GM21576 (cell line): ENCODE data around the gene ENGASE.

Experiments
- ATAC-seq: cut with Tn5 transposase; IDR thresholded peaks from one replicate; pipeline ENCODE4 v1.9.1; 2021; ENCODE audit warnings: mild to moderate bottlenecking, moderate library complexity; ENCODE audit not compliant: unreplicated experiment

ENGASE gene

GRCh38 chr17:79113699-79114457 lies 39.3 kb downstream of the ENGASE start:
- no peak for ATAC-seq

GRCh38 chr17:79114458-79115301 lies 40.1 kb downstream of the ENGASE start:
- ATAC-seq = no peak

GRCh38 chr17:79115487-79115886 lies 40.9 kb downstream of the ENGASE start:
- no peak for ATAC-seq

DNA sequence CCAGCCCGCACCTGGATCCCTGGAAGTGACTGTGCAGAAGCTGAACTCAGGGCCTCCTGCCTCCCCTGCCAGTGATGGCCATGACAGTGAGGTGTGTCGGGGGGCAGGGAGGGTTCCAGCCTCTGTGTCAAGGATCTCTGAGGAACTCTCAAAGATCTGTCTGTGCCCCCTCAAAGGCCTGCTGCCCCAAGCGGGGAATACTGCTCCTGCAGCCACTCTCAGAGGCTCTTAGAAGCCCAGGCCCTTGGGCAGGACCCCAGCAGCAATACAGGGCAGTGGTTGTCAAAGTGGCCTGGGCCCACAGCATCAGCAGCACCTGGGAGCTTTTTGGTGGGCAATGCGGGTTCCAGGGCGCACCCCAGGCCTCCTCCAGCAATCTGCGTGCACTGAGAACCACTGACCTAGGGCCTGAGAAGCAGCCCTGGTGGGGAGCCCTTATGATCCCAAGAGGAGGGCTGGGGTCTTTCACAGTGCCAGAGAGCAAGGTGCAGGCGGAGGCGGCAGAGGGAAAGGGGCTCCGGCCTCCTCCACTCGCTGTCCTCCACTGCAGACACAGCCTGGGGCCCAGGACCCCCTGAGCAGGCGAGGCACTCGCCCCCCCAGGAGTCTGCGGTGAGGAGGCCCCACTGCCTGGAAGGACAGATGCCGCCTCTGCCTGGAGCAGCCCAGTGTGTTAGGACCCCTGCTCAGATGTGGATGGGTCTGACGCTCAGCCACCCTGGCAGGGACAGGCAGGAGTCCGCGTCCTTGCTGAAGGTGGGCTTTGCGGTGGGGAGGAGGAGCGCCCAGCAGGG lies 42.1 kb downstream of the ENGASE start:
- no peak for ATAC-seq

- ATAC-seq = no peak
Measured at GRCh38 chr17:79117905-79118487, 43.4 kb downstream of the ENGASE start.

DNA sequence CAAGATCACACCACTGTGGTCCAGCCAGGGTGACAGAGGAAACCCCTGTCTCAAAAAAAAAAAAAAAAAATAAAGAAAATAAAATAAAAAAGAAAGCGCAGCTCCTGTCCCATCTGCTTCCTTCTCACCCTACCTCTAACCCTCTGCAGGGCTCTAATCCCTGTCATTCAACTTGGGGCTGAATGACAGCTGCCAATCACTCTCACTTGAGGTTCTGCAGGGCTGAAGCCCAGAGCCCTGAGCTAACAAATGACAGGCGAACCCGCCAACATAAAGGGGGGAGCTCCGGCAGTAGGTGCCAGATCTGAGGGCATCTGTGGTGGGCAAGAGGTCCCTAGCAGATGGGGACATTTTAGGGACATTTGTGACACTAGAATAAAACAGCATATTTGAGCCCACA lies 44.3 kb downstream of the ENGASE start:
- ATAC-seq = no peak

DNA sequence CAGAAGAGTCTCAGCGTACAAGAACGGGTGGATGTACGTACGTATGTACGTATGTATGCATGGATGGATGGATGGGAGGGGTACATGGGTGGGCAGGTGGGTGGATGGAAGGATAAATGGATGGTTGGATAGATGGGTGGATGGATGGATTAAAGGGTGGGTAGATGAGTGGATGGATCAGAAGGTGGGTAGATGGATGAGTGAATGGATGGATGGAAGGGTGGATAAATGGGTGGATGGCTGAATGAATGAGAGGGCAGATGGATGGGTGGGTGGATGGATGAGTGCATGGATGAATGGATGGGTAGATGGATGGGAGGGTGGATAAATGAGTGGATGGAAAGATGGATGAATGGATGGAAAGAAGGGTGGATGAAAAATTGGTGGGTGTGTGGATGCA lies 45.6 kb downstream of the ENGASE start:
- ATAC-seq = no peak

DNA sequence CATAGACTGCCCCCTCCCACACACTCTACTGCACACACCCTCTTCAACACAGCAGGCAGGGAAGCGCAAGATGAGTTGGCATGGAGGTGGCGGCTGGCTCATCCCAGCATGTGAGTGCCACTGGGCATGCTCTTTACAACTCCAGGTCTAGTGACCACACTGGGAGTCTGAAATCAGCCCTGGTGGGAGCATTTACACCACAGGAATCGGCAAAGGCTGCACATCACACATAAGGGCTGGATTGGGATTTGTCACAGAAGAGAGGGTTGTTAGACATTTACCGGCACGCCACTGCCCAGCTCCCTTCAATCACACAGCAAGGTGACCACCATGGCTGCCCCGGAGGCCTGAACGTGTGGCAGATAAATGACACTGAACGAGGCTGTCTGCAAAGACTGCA lies 49.4 kb downstream of the ENGASE start:
- no peak for ATAC-seq

DNA sequence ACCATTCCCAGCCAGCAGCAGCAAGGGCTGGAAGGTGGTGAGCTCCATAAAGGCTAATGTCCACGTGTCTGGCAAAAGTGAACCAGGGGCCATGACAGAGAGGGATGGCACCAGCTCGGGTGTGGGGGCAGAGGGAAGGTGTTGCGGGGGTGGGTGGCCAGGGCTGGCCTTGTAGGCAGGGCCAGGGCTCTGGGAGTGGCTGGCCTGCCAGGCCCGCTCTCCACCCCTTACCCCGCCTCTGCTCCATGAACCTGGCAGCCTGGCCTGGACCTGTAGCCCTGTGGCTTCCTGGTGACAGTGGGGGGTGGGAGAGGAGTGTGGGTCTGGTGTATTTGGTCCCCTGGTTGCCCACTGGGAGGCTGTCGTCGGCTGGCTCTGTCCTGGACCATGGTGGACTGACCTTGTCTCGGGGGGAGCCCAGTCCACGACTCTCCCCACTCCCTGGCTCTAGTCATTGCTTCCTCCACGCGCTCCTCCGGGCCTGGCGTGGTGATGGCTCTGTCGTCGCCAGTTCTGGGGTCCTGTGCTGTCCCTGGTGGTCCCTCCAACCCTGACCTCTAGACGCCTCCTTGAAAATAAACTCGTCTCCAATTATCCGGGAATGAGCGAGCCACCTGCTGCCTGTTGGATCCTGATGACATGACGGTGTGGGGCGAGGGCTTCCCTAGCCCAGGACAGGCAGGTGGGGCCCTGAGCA lies 50.0 kb downstream of the ENGASE start:
- no peak for ATAC-seq

GRCh38 chr17:79125503-79125902 lies 50.9 kb downstream of the ENGASE start:
- no peak for ATAC-seq

- no peak for ATAC-seq
Measured at GRCh38 chr17:79126139-79126538, 51.5 kb downstream of the ENGASE start.

- no peak for ATAC-seq
Measured at GRCh38 chr17:79127534-79128135, 53.0 kb downstream of the ENGASE start.

DNA sequence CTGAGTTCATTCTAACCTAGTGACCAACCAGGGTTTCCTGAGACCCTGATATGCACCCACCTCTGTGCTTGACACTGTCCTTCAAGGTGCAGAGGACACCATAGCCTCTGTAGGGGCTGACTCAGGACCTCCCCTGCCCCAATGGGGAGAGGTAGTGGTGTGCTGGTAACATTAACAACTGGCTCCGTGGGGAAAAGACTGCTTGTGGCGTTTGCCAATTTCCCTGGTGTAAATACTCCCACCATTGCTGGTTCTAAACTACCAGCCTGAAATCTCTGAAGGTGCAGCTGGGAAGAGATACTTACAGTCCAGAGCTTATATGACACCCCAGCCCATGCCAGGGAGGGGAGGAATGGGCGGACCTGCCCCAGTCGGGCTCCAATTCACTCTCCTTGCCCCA lies 54.9 kb downstream of the ENGASE start:
- no peak for ATAC-seq

- ATAC-seq = no peak
Measured at GRCh38 chr17:79130536-79131273, 56.1 kb downstream of the ENGASE start.

DNA sequence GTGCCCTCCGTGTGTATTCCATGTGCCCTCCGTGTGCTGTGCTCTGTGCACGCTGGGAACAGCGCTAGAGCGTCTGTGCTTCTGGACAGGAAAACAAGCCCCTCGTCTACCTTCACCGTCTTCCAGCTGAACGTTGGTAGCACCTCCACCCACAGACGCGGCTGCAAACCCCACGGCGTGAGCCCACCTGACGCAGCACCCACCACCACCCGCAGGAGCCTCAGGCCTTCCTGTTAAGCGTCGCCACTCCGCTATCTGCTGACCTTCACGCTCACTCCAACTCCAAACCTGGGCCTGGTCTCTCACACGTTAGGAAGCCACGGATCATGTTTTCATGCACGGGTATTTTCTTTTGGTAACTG lies 56.6 kb downstream of the ENGASE start:
- ATAC-seq = no peak

DNA sequence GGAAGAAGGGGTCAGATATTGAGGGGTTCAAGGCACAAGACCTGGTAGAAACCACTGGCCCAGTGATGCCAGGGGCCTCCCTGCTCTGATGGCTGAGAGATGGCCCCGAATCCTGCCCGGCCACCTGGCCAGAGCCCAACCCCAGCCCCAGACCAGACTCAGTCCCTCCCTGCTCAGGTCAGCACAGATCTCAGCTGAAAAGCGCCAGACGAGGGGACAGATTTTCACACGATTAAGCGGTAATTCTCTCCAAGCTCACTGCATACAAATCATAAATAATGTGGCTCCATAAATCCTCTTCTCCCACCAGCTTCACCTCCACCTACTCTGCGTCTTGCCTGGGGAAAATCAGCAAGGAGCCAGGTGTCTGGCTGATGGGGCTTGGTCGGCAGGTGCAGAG lies 57.1 kb downstream of the ENGASE start:
- no peak for ATAC-seq

DNA sequence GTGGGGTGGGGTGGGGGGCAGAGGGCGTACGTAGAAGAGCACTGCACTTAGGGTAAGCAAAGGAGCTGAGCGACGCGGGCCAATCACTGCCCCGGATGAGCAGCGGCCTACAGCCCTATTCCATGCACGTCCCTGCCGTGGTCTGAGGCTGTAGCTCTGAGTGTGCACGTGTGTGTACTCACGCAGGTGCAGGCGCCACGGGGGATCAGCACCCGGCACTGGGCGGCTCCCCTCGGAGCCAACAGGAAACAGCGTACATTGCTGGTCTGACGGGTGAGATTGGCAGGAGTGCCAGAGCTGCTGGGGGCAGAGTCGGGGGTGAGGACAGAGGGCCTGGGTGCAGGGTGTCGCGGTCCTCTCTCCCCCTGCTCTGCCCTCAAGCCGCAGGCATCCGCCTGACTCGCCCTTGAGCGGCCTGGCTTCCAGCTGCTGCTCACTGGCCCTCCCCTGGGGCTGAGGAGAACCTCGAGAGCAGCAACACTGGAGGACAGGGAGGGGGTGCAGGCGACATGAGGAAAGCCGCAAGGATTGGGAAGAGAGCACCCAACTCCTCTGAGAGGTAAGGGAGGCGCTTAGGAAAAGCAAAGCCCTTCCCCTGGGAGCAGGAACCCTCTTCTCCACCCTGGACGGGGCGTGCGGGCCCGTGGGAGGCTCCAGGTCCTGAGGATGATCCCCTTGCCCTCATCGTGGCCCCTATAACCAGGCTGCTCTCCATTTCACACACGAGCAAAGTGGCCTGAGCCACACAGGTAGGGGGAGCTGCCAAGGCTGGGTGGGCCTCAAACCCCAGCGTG lies 57.8 kb downstream of the ENGASE start:
- no peak for ATAC-seq

DNA sequence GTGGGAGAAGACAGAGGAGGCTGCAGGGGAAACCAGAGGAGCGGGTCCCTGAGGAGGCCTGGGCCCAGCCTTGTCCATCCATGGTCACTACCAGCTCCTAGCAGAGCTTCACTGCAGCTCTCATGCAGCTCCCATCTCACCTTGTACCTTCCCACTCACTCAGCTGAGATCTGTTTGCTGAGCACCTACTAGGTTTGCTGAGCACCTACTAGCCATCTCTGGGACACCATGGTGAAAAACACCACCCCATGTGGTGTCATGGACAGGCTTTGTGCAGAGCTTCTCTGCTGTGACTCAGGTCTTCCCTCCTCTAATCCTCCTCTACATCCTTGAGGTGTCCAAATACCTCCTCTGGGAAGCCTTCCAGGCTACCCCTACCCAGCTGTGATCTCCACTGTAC lies 58.6 kb downstream of the ENGASE start:
- no peak for ATAC-seq

- ATAC-seq = no peak
Measured at GRCh38 chr17:79133985-79134384, 59.4 kb downstream of the ENGASE start.
